Measurements from ENCODE around the gene NARS2.

The NARS2 gene

GRCh38 chr11:78504181-78504580 lies 70.5 kb downstream of the NARS2 start:
- Histone ChIP-seq H3K4me1 (peaks cover 0 to 16% (median 2%) of the 10 kb centered on the region in 10 experiments; a peak in 7 of 20 replicates), H3K9me3 (replicated peaks in 1 of 11) (peaks cover 3 to 29% (median 16%) of the 10 kb centered on the region in 11 experiments; a peak in 15 of 22 replicates), H3K4me3 (no peak overlapping the region), H3K36me3 (peaks cover 5 to 42% (median 31%) of the 10 kb centered on the region in 11 experiments; a peak in 18 of 22 replicates), H3K27ac (no peak overlapping the region), H4K20me1 (no peaks in the 10 kb centered on the region; a peak in 3 of 22 replicates), H3K27me3 (no peaks in the 10 kb centered on the region), H3K4me2 (no peak overlapping the region), H3K9ac (no peak overlapping the region)
- no peak for TF ChIP-seq Cebpa-rat (IDR thresholded peaks at IDR 0.05)

- Histone ChIP-seq H3K27ac (no peak overlapping the region), H3K4me1 (peaks cover 0 to 28% (median 7%) of the 10 kb centered on the region in 10 experiments; a peak in 11 of 20 replicates), H3K9ac (no peak overlapping the region), H4K20me1 (peaks cover 0 to 6% (median 0%) of the 10 kb centered on the region in 11 experiments; a peak in 1 of 22 replicates), H3K4me2 (no peak overlapping the region), H3K9me3 (replicated peaks in 1 of 11) (peaks cover 0 to 18% (median 12%) of the 10 kb centered on the region in 11 experiments; a peak in 10 of 22 replicates), H3K36me3 (peaks cover 0 to 28% (median 17%) of the 10 kb centered on the region in 11 experiments; a peak in 14 of 22 replicates), H3K4me3 (no peak overlapping the region), H3K27me3 (no peaks in the 10 kb centered on the region)
- TF ChIP-seq Cebpa-rat (IDR thresholded peaks at IDR 0.05), result no peak
Observed at GRCh38 chr11:78499971-78500370, 74.7 kb downstream of the NARS2 start.

- Histone ChIP-seq H3K4me3 (no peak overlapping the region), H3K36me3 (peaks cover 0 to 31% (median 19%) of the 10 kb centered on the region in 11 experiments; a peak in 17 of 22 replicates), H3K27ac (peak overlapping the region in 2 of 11 experiments; percentile 58 to 62; a peak in 3 of 22 replicates), H4K20me1 (peaks cover 0 to 6% (median 0%) of the 10 kb centered on the region in 11 experiments; a peak in 1 of 22 replicates), H3K4me2 (peak overlapping the region in 2 of 11 experiments; percentile 66 to 75; a peak in 4 of 22 replicates), H3K9ac (peak overlapping the region in 1 of 11 experiments; percentile 37; a peak in 2 of 22 replicates), H3K27me3 (no peaks in the 10 kb centered on the region), H3K9me3 (replicated peaks in 1 of 11) (peaks cover 0 to 5% (median 3%) of the 10 kb centered on the region in 11 experiments; a peak in 7 of 22 replicates), H3K4me1 (peaks cover 0 to 31% (median 7%) of the 10 kb centered on the region in 10 experiments; a peak in 11 of 20 replicates)
- no peak for TF ChIP-seq Cebpa-rat (IDR thresholded peaks at IDR 0.05)
Observed at GRCh38 chr11:78497293-78497692, 77.4 kb downstream of the NARS2 start.

- Histone ChIP-seq H3K27me3 (no peaks in the 10 kb centered on the region), H3K4me3 (no peak overlapping the region), H3K27ac (no peak overlapping the region), H3K36me3 (peaks cover 19 to 52% (median 47%) of the 10 kb centered on the region in 11 experiments), H3K9me3 (replicated peaks in 1 of 11) (no peaks in the 10 kb centered on the region), H3K4me1 (peaks cover 0 to 31% (median 0%) of the 10 kb centered on the region in 10 experiments; a peak in 4 of 20 replicates), H3K9ac (no peak overlapping the region), H3K4me2 (no peak overlapping the region), H4K20me1 (peaks cover 0 to 6% (median 0%) of the 10 kb centered on the region in 11 experiments; a peak in 1 of 22 replicates)
- TF ChIP-seq Cebpa-rat (IDR thresholded peaks at IDR 0.05), result no peak
Observed at GRCh38 chr11:78493413-78493975, 81.2 kb downstream of the NARS2 start.

GRCh38 chr11:78492973-78493372 lies 81.7 kb downstream of the NARS2 start:
- Histone ChIP-seq H3K9ac (no peak overlapping the region), H3K4me3 (no peak overlapping the region), H3K27me3 (no peaks in the 10 kb centered on the region), H3K4me1 (peaks cover 0 to 27% (median 0%) of the 10 kb centered on the region in 10 experiments; a peak in 4 of 20 replicates), H3K9me3 (replicated peaks in 1 of 11) (no peaks in the 10 kb centered on the region), H3K27ac (no peak overlapping the region), H3K4me2 (no peak overlapping the region), H4K20me1 (peaks cover 0 to 2% (median 0%) of the 10 kb centered on the region in 11 experiments; a peak in 1 of 22 replicates), H3K36me3 (peaks cover 19 to 57% (median 52%) of the 10 kb centered on the region in 11 experiments)
- TF ChIP-seq Cebpa-rat (IDR thresholded peaks at IDR 0.05), result no peak

GRCh38 chr11:78489184-78489583 lies 85.5 kb downstream of the NARS2 start:
- H3K4me3 ChIP-seq, result no peak overlapping the region
- H3K27me3 ChIP-seq, result no peaks in the 10 kb centered on the region

GRCh38 chr11:78478536-78478935 lies 96.1 kb downstream of the NARS2 start:
- Histone ChIP-seq H4K20me1 (no peaks in the 10 kb centered on the region), H3K4me3 (no peak overlapping the region), H3K4me2 (no peak overlapping the region), H3K36me3 (peaks cover 15 to 80% (median 63%) of the 10 kb centered on the region in 11 experiments), H3K9me3 (replicated peaks in 1 of 11) (peaks cover 0 to 8% (median 0%) of the 10 kb centered on the region in 11 experiments; a peak in 7 of 22 replicates), H3K4me1 (peaks cover 0 to 3% (median 0%) of the 10 kb centered on the region in 10 experiments; a peak in 1 of 20 replicates), H3K9ac (no peak overlapping the region), H3K27ac (no peak overlapping the region), H3K27me3 (no peaks in the 10 kb centered on the region)
- no peak for TF ChIP-seq Cebpa-rat (IDR thresholded peaks at IDR 0.05)

More at GRCh38 chr11:78489184-78489583, 85.5 kb downstream of the NARS2 start:
- no peaks in the 10 kb centered on the region for H4K20me1 ChIP-seq
- peaks cover 6 to 24% (median 16%) of the 10 kb centered on the region in 11 experiments; a peak in 21 of 22 replicates for H3K9me3 ChIP-seq (replicated peaks in 1 of 11)
- H3K27ac ChIP-seq, result no peak overlapping the region
- peaks cover 28 to 95% (median 82%) of the 10 kb centered on the region in 11 experiments for H3K36me3 ChIP-seq
- H3K4me1 ChIP-seq, result 0 out of 20 replicates have a peak, but pooled peaks cover 0 to 4% (median 0%) of the 10 kb centered on the region in 10 experiments
- no peak overlapping the region for H3K4me2 ChIP-seq
- H3K9ac ChIP-seq, result no peak overlapping the region
- TF ChIP-seq Cebpa-rat (IDR thresholded peaks at IDR 0.05), result no peak

GRCh38 chr11:78476066-78476465 lies 98.6 kb downstream of the NARS2 start:
- H3K27me3 ChIP-seq, result no peaks in the 10 kb centered on the region
- TF ChIP-seq Cebpa-rat (IDR thresholded peaks at IDR 0.05), result no peak
- peaks cover 0 to 7% (median 0%) of the 10 kb centered on the region in 11 experiments; a peak in 4 of 22 replicates for H3K9me3 ChIP-seq (replicated peaks in 1 of 11)
- peaks cover 15 to 93% (median 74%) of the 10 kb centered on the region in 11 experiments for H3K36me3 ChIP-seq
- no peaks in the 10 kb centered on the region for H3K4me1 ChIP-seq
- no peak overlapping the region for H3K9ac ChIP-seq
- H3K4me3 ChIP-seq, result no peak overlapping the region
- no peaks in the 10 kb centered on the region for H4K20me1 ChIP-seq
- H3K27ac ChIP-seq, result no peak overlapping the region
- no peak overlapping the region for H3K4me2 ChIP-seq

GRCh38 chr11:78474451-78474850 lies 100.2 kb downstream of the NARS2 start:
- peaks cover 7 to 12% (median 9%) of the 10 kb centered on the region in 10 experiments; a peak in 16 of 20 replicates for H3K4me1 ChIP-seq
- peaks cover 0 to 7% (median 0%) of the 10 kb centered on the region in 11 experiments; a peak in 4 of 22 replicates for H3K9me3 ChIP-seq (replicated peaks in 1 of 11)
- H3K27me3 ChIP-seq, result no peaks in the 10 kb centered on the region
- no peak overlapping the region for H3K27ac ChIP-seq
- no peak for TF ChIP-seq Cebpa-rat (IDR thresholded peaks at IDR 0.05)
- H3K4me2 ChIP-seq, result no peak overlapping the region
- no peak overlapping the region for H3K4me3 ChIP-seq
- no peak overlapping the region for H3K9ac ChIP-seq
- H3K36me3 ChIP-seq, result peaks cover 11 to 79% (median 57%) of the 10 kb centered on the region in 11 experiments
- H4K20me1 ChIP-seq, result no peaks in the 10 kb centered on the region

Measured in BLaER1 treated with 17β-estradiol and CSF1 and Interleukin-3, amounts not matched to agents 10 nM and 100 nM (cell line).